ENCODE measurements around the gene PHF23. TPM values are rescaled to one million over a fixed set of nuclear protein-coding genes. Genes with fewer than 3 reads are reported as not detected.
A peak's percentile ranks its signal among the peaks of the same experiment; 100 is the strongest.

PHF23 gene
- total RNA-seq, 6 experiments from 2014 or later = 57.0 to 75.0 (median 68.2) TPM

DNA sequence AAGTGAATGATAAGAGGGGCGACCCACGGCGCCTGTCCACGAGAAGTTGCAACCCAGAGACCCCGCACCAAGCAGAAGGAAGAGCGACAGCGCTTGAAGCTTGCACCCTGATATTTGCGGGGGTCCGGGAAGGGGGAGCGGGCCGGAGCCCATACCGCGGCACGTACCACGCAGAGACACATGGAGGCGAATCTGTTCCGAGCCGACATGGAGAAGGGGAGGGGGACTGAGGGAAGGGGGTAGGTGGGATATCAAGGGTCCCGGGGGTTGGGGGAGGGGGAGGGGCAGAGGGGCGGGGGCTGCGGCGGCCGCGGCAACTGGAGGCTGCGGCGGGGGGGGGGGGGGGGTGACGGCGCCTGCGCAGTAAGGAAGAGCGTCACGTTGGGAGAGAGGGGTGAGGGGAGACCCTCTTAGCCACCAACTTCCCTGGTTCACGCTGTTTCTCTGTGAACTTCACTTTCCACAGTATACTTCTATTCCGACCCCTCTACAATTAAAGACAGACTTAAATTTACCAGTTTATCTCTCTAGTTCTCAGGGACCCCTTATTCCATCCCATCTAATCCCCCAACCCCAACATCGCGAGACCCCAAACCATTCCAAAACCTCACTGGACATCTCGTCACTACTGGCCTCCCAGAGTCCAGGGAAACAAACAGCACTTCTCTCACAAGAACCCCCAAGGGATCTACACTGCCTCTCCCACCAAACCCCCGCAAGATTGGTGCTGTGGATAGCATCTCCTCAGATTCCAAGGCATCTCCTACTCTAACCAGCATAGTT, 27.6 kb downstream of the PHF23 start:
- DNase-seq = no peak
- Mint-ChIP-seq H3K9me3 (no peaks in the 10 kb centered on the region), H3K4me1 (ENCODE audit: low read depth) (peaks cover 59% of the 10 kb centered on the region), H3K4me3 (peak overlapping the region; percentile 6; the same call in 1 of the 2 replicates), H3K27me3 (ENCODE audit: insufficient read depth) (peaks cover 9% of the 10 kb centered on the region), H3K36me3 (ENCODE audit: low read depth) (peaks cover 7% of the 10 kb centered on the region), H3K27ac (peak overlapping the region; percentile 27)
- TF ChIP-seq, protein P1, sequence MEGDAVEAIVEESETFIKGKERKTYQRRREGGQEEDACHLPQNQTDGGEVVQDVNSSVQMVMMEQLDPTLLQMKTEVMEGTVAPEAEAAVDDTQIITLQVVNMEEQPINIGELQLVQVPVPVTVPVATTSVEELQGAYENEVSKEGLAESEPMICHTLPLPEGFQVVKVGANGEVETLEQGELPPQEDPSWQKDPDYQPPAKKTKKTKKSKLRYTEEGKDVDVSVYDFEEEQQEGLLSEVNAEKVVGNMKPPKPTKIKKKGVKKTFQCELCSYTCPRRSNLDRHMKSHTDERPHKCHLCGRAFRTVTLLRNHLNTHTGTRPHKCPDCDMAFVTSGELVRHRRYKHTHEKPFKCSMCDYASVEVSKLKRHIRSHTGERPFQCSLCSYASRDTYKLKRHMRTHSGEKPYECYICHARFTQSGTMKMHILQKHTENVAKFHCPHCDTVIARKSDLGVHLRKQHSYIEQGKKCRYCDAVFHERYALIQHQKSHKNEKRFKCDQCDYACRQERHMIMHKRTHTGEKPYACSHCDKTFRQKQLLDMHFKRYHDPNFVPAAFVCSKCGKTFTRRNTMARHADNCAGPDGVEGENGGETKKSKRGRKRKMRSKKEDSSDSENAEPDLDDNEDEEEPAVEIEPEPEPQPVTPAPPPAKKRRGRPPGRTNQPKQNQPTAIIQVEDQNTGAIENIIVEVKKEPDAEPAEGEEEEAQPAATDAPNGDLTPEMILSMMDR (IDR thresholded peaks at IDR 0.05) = no peak

DNA sequence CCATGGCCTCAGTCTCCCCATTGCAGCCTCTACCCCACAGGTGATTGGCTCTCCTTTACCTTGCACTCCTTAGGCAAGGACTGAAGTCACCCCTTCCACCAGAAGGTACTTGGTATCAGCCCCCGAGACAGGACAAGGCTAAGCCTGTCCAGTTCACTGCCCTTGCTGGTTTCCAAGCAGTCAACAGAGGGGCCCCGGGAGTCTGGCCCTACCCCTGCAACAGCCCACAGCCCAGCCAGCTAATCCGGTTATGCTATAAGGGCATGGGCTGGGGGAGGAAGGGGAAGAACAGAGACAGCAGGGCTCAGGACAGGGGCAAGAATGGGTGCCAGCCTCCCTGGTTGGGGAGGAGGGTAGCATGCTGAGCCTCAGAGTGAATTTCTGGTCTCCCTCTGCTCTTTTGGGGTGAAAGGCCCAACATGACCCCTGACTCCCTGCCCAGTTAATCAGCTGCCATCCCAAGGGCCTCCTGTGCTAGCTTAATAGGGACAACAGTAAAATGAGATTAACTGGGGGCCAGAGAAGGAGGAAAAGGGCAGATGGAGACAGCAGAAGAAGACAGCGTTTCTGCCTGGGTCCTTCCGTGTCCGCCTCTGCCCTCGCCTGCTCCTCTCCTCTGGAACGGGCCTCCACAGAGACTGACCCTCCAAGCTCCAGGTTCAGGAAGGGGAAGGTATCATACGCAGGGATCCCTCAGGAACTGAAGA, 30.4 kb downstream of the PHF23 start:
- H3K36me3 Mint-ChIP-seq (ENCODE audit: low read depth) = peaks cover 9% of the 10 kb centered on the region
- DNase-seq = no peak
- TF ChIP-seq, protein P1 (IDR thresholded peaks at IDR 0.05) = no peak
- peaks cover 48% of the 10 kb centered on the region for H3K4me1 Mint-ChIP-seq (ENCODE audit: low read depth)
- H3K27me3 Mint-ChIP-seq (ENCODE audit: insufficient read depth) = peaks cover 2% of the 10 kb centered on the region
- no peak overlapping the region for H3K4me3 Mint-ChIP-seq
- no peak overlapping the region for H3K27ac Mint-ChIP-seq
- H3K9me3 Mint-ChIP-seq = no peaks in the 10 kb centered on the region

DNA sequence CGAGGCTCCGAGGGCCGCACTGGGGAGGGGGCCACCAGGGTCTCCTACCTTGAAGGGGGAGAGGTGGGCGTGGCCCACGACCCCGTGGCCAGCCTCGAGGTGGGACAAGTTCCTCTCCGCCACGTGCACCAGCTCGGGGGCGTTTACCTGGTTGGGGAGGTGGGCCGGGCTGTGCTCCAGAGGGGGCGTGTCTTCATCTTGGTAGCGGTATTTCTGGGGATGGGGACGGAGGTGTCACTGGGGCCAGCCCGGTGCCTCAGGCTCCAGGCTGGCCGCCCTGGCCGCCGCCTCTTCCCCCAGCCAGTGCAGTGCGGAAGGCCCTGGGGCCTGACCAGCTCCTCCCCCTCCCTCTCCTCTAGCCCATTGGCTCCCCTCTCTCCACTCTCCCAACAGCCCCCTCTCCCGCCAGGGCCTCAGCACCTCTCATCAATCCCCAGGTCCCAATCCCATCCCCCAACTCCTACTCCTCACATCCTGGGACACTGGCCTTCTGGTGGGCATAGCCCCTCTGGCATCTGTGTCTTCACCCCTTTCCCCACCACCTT, 31.2 kb downstream of the PHF23 start:
- TF ChIP-seq, protein P1 (IDR thresholded peaks at IDR 0.05) = no peak
- no peak overlapping the region for H3K27ac Mint-ChIP-seq
- no peak for DNase-seq
- H3K4me1 Mint-ChIP-seq (ENCODE audit: low read depth) = peaks cover 40% of the 10 kb centered on the region
- no peak overlapping the region for H3K4me3 Mint-ChIP-seq
- H3K27me3 Mint-ChIP-seq (ENCODE audit: insufficient read depth) = peaks cover 2% of the 10 kb centered on the region; the same call in 1 of the 2 replicates
- peaks cover 7% of the 10 kb centered on the region; the same call in 1 of the 2 replicates for H3K36me3 Mint-ChIP-seq (ENCODE audit: low read depth)
- no peaks in the 10 kb centered on the region for H3K9me3 Mint-ChIP-seq

DNA sequence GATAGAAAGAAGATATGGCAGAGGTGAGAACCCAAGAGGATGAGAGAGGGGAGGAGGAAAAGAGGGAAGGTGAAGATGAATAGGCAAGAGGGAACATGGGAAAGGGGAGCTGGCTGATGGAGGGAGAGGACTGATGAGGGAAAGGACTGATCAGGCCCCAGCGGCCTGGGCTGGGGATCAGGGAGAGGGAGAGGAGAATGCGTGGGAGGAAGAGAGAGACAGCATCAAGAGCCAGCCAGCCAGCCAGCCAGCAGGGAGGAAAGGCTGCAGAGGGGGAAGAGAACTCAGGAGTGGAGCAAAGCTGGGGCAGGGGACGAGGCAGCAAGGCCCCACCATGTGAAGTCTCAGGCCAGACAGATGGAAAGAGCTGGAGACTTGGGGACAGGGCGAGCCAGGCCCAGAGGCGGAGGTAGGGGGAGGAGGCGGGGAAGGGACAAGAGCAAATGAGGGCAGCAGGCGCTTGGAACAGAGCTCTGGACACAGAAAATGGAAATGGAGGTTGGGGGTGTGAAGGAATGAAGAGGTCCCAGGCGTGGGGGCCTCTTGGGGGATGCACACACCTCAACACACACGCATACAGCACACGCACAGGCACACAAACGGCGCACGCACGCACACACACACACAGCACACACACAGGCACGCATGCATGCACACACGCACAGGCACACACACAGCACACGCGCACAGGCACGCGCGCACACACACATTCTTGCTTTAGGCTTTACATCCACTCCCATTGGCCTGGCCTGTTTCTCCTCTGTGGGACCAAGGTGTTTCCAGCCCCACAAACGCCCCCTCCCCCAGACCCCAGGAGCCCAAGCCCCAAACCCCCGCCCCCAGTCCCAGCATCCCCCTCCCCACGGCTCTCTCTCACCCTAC, 31.9 kb downstream of the PHF23 start:
- TF ChIP-seq, protein P1 (IDR thresholded peaks at IDR 0.05) = no peak
- H3K4me1 Mint-ChIP-seq (ENCODE audit: low read depth) = peaks cover 38% of the 10 kb centered on the region
- peaks cover 13% of the 10 kb centered on the region; the same call in 1 of the 2 replicates for H3K36me3 Mint-ChIP-seq (ENCODE audit: low read depth)
- H3K9me3 Mint-ChIP-seq = no peaks in the 10 kb centered on the region
- H3K27me3 Mint-ChIP-seq (ENCODE audit: insufficient read depth) = peaks cover 2% of the 10 kb centered on the region; the same call in 1 of the 2 replicates
- H3K27ac Mint-ChIP-seq = peak overlapping the region; percentile 9; the same call in 1 of the 2 replicates
- DNase-seq = no peak
- H3K4me3 Mint-ChIP-seq = no peak overlapping the region

DNA sequence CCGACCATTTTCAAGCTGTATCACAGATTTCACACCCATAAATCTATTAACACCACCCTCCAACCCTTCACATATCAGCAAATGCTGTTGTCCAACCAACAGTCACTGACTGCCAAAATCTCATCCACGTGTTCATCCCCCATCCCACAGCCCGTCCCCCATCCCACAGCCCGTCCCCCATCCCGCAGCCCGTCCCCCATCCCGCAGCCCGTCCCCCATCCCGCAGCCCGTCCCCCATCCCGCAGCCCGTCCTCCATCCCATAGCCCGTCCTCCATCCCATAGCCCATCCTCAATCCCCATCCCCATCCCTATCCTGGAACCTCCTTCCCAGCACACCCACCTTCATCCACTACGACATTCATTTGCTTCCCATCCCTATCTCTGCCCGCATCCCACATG, 33.7 kb downstream of the PHF23 start:
- Mint-ChIP-seq H3K27ac (peak overlapping the region; percentile 87), H3K27me3 (ENCODE audit: insufficient read depth) (peaks cover 3% of the 10 kb centered on the region; the same call in 1 of the 2 replicates), H3K4me3 (peak overlapping the region; percentile 76), H3K4me1 (ENCODE audit: low read depth) (peaks cover 30% of the 10 kb centered on the region), H3K9me3 (no peaks in the 10 kb centered on the region), H3K36me3 (ENCODE audit: low read depth) (peaks cover 17% of the 10 kb centered on the region; the same call in 1 of the 2 replicates)
- TF ChIP-seq, protein P1 (IDR thresholded peaks at IDR 0.05) = no peak
- no peak for DNase-seq
